ENCODE measurements around the gene CMTM4. TPM values are rescaled to one million over a fixed set of nuclear protein-coding genes. Genes with fewer than 3 reads are reported as not detected.

Gene CMTM4
- total and polyA plus RNA-seq, 3 experiments from 2014 or later, result 0.20 to 4.4 (median 4.1) TPM

- peaks cover 17% of the 10 kb centered on the region for H3K4me1 ChIP-seq (ENCODE audit: insufficient read depth, low read length)
- no peak overlapping the region for H3K4me3 Mint-ChIP-seq
- CTCF ChIA-PET, result interaction anchor here (1.5 kb wide), 1 partner anchor 18 kb away, joined by 5 read pairs; the partner anchor contains the start of gene CMTM3
These were observed 110.9 kb downstream of the CMTM4 start for GRCh38 chr16:66585481-66586239.

GRCh38 chr16:66581246-66581952 is 115.1 kb downstream of the CMTM4 start:
- ChIA-PET CTCF (interaction anchor here (0.8 to 1.2 kb wide), 2 partner anchors 8 to 18 kb away, joined by 3 to 4 read pairs; no protein-coding TSS in a partner anchor), POLR2A (no interaction called here)

More at GRCh38 chr16:66585481-66586239, 110.9 kb downstream of the CMTM4 start:
- H3K27ac ChIP-seq (ENCODE audit: low read depth, low read length), result no peak overlapping the region
- H3K9me3 Mint-ChIP-seq, result no peaks in the 10 kb centered on the region
- H3K4me3 ChIP-seq (ENCODE audit: low read length), result no peak overlapping the region
- H3K27ac Mint-ChIP-seq, result peak overlapping the region in 2 of 8 donors; percentile 52 to 61
- H3K9me3 ChIP-seq (ENCODE audit: low read length), result no peaks in the 10 kb centered on the region
- no peaks in the 10 kb centered on the region for H3K27me3 ChIP-seq (ENCODE audit: insufficient read depth, low read length, poor library complexity, severe bottlenecking)
- POLR2A ChIA-PET, result no interaction called here
- no peaks in the 10 kb centered on the region for H3K36me3 ChIP-seq (ENCODE audit: insufficient read depth, low read length)
- H3K4me1 Mint-ChIP-seq, result peaks cover 15 to 21% (median 15%) of the 10 kb centered on the region in 3 donors
- H3K36me3 Mint-ChIP-seq, result peaks cover 0 to 3% (median 0%) of the 10 kb centered on the region in 3 donors
- DNase-seq, result no peak
- peaks cover 3 to 5% of the 10 kb centered on the region in 2 donors for H3K27me3 Mint-ChIP-seq

GRCh38 chr16:66580605-66581209 is 115.8 kb downstream of the CMTM4 start:
- Mint-ChIP-seq H3K36me3 (no peaks in the 10 kb centered on the region), H3K9me3 (no peaks in the 10 kb centered on the region), H3K4me3 (peak overlapping the region in 4 of 7 donors; percentile 44 to 82 (median 64)), H3K4me1 (peaks cover 14 to 27% (median 15%) of the 10 kb centered on the region in 3 donors), H3K27ac (peak overlapping the region in 1 of 8 donors; percentile 44), H3K27me3 (peaks cover 4 to 13% of the 10 kb centered on the region in 2 donors)
- Histone ChIP-seq H3K4me3 (ENCODE audit: low read length) (no peak overlapping the region), H3K9me3 (ENCODE audit: low read length) (no peaks in the 10 kb centered on the region), H3K27me3 (ENCODE audit: insufficient read depth, low read length, poor library complexity, severe bottlenecking) (no peaks in the 10 kb centered on the region), H3K4me1 (ENCODE audit: insufficient read depth, low read length) (no peaks in the 10 kb centered on the region), H3K36me3 (ENCODE audit: insufficient read depth, low read length) (no peaks in the 10 kb centered on the region), H3K27ac (ENCODE audit: low read depth, low read length) (no peak overlapping the region)
- DNase-seq, result no peak
- ChIA-PET POLR2A (no interaction called here), CTCF (interaction anchor here (0.8 to 1.7 kb wide), 4 partner anchors 8 to 174 kb away, joined by 3 to 4 read pairs (median 4); no protein-coding TSS in a partner anchor)

More at GRCh38 chr16:66581246-66581952, 115.1 kb downstream of the CMTM4 start:
- peak overlapping the region in 1 of 8 donors; percentile 44 for H3K27ac Mint-ChIP-seq
- H3K4me1 Mint-ChIP-seq, result peaks cover 14 to 27% (median 15%) of the 10 kb centered on the region in 3 donors
- no peak for DNase-seq
- no peaks in the 10 kb centered on the region for H3K36me3 Mint-ChIP-seq
- no peaks in the 10 kb centered on the region for H3K36me3 ChIP-seq (ENCODE audit: insufficient read depth, low read length)
- H3K27ac ChIP-seq (ENCODE audit: low read depth, low read length), result no peak overlapping the region
- H3K27me3 Mint-ChIP-seq, result peaks cover 4 to 13% of the 10 kb centered on the region in 2 donors
- no peaks in the 10 kb centered on the region for H3K27me3 ChIP-seq (ENCODE audit: insufficient read depth, low read length, poor library complexity, severe bottlenecking)
- no peaks in the 10 kb centered on the region for H3K9me3 ChIP-seq (ENCODE audit: low read length)
- no peaks in the 10 kb centered on the region for H3K9me3 Mint-ChIP-seq
- no peaks in the 10 kb centered on the region for H3K4me1 ChIP-seq (ENCODE audit: insufficient read depth, low read length)
- H3K4me3 Mint-ChIP-seq, result no peak overlapping the region
- no peak overlapping the region for H3K4me3 ChIP-seq (ENCODE audit: low read length)

DNA sequence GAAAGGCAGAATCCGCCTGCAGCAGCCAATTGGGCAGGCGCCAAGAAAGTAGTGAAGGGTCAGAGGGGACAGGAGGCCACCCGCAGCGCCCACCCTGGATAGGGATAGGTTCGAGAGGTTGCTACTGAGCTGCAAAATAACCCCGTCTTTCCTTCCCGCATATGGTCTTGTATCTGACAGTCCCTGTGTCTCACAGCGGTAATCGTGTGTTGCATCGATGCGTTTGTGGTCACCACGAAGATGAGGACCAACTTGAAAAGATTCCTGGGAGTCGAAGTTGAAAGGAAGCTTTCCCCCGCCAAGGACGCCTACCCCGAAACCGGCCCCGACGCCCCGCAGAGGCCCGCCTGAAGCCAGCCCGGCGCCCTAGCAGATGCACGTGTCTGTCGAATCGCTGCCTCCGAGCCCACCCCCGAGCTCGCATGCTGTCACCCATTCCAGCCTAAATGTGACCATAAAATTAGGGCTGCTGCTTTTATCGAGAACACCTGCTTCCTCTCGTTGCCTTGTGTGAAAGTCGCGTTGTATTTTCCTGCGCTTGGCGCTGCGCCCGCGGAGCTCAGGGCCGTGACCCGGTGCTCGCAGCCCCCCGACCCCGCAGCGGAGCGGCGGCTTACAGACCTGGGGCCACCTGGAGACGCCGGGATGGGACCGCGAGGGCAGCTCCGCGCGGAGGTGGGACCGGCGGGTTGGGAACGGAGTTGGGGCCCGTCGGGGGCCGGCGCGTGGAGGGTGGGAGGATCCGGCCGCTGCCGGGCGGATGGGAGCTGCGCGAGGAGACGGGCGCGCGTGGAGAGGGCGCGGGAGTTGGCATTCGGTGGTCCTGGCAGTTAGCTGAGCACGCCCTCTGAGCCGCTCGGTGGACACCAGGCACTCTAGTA is 117.7 kb downstream of the CMTM4 start, which contains the start of gene CMTM2:
Gene CMTM2, plus strand, starts transcription at position 813 of the 881 bp plus-strand sequence. CDS start 145 bp downstream, outside the sequence.
- Mint-ChIP-seq H3K4me1 (peaks cover 14 to 38% (median 15%) of the 10 kb centered on the region in 3 donors), H3K4me3 (peak within 1 kb of the TSS; percentile 65 to 89 (median 75)), H3K27ac (peak within 1 kb of the TSS in 3 of 8 donors; percentile 14 to 82 (median 58)), H3K9me3 (no peaks in the 10 kb centered on the region), H3K36me3 (no peaks in the 10 kb centered on the region), H3K27me3 (peaks cover 4 to 13% of the 10 kb centered on the region in 2 donors)
- no peaks in the 10 kb centered on the region for H3K27me3 ChIP-seq (ENCODE audit: insufficient read depth, low read length, poor library complexity, severe bottlenecking)
- DNase-seq, result peak in 2 of 5 donors; percentile 11 to 21
- peak within 1 kb of the TSS; percentile 44 for H3K4me3 ChIP-seq (ENCODE audit: low read length)
- no peak within 1 kb of the TSS for H3K27ac ChIP-seq (ENCODE audit: low read depth, low read length)
- no peaks in the 10 kb centered on the region for H3K36me3 ChIP-seq (ENCODE audit: insufficient read depth, low read length)
- H3K9me3 ChIP-seq (ENCODE audit: low read length), result no peaks in the 10 kb centered on the region
- CTCF ChIA-PET, result interaction anchor here (0.6 to 3.5 kb wide), 10 partner anchors 9 to 172 kb away, joined by 3 to 15 read pairs (median 4); no protein-coding TSS in a partner anchor
- POLR2A ChIA-PET, result interaction anchor here (0.6 to 1.0 kb wide), 2 partner anchors 9 to 25 kb away, joined by 3 read pairs; partner anchors contain the start of gene CMTM3
- no peaks in the 10 kb centered on the region for H3K4me1 ChIP-seq (ENCODE audit: insufficient read depth, low read length)

DNA sequence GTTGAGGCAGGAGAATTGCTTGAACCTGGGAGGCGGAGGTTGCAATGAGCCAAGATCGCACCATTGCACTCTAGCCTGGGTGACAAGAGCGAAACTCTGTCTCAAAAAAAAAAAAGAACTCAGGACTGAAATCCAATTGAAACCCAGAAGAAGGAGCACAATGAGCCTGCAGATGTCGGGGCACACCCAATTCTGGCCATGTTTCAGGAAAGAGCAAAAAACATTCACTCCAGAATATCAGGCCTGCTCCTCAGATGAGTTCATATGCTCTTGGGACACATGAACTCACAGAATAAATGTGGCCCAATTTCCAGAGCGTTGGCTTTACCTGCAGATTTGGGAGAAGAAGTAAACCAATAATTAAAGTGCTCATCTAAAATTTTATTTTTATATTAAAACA is 120.2 kb downstream of the CMTM4 start:
- POLR2A ChIA-PET, result no interaction called here

GRCh38 chr16:66575060-66575459 is 121.5 kb downstream of the CMTM4 start:
- Mint-ChIP-seq H3K4me3 (no peak overlapping the region), H3K4me1 (peaks cover 17 to 58% (median 36%) of the 10 kb centered on the region in 3 donors), H3K27me3 (peaks cover 4 to 6% of the 10 kb centered on the region in 2 donors), H3K9me3 (no peaks in the 10 kb centered on the region), H3K36me3 (peaks cover 0 to 7% (median 0%) of the 10 kb centered on the region in 3 donors), H3K27ac (peak overlapping the region in 3 of 8 donors; percentile 19 to 63 (median 37))
- CTCF ChIA-PET, result interaction anchor here (1.0 to 1.9 kb wide), 7 partner anchors 10 to 169 kb away, joined by 3 to 5 read pairs (median 3); partner anchors contain the start of gene CKLF
- POLR2A ChIA-PET, result interaction anchor here (0.5 kb wide), 1 partner anchor 53 kb away, joined by 4 read pairs; no protein-coding TSS in a partner anchor
- no peak for DNase-seq
- Histone ChIP-seq H3K36me3 (ENCODE audit: insufficient read depth, low read length) (no peaks in the 10 kb centered on the region), H3K27me3 (ENCODE audit: insufficient read depth, low read length, poor library complexity, severe bottlenecking) (no peaks in the 10 kb centered on the region), H3K4me1 (ENCODE audit: insufficient read depth, low read length) (no peaks in the 10 kb centered on the region), H3K27ac (ENCODE audit: low read depth, low read length) (no peak overlapping the region), H3K9me3 (ENCODE audit: low read length) (no peaks in the 10 kb centered on the region), H3K4me3 (ENCODE audit: low read length) (no peak overlapping the region)

More for the DNA sequence above, 120.2 kb downstream of the CMTM4 start:
- Mint-ChIP-seq H3K4me1 (peaks cover 17 to 54% (median 25%) of the 10 kb centered on the region in 3 donors), H3K36me3 (no peaks in the 10 kb centered on the region), H3K27me3 (peaks cover 4 to 13% of the 10 kb centered on the region in 2 donors), H3K4me3 (no peak overlapping the region), H3K9me3 (no peaks in the 10 kb centered on the region), H3K27ac (no peak overlapping the region)
- Histone ChIP-seq H3K4me3 (ENCODE audit: low read length) (no peak overlapping the region), H3K27ac (ENCODE audit: low read depth, low read length) (no peak overlapping the region), H3K4me1 (ENCODE audit: insufficient read depth, low read length) (no peaks in the 10 kb centered on the region), H3K36me3 (ENCODE audit: insufficient read depth, low read length) (no peaks in the 10 kb centered on the region), H3K27me3 (ENCODE audit: insufficient read depth, low read length, poor library complexity, severe bottlenecking) (no peaks in the 10 kb centered on the region), H3K9me3 (ENCODE audit: low read length) (no peaks in the 10 kb centered on the region)
- CTCF ChIA-PET, result interaction anchor here (1.0 to 1.7 kb wide), 3 partner anchors 11 to 33 kb away, joined by 3 to 4 read pairs (median 3); partner anchors contain the start of gene CKLF
- DNase-seq, result no peak

Measured in CD8-positive, alpha-beta memory T cell (primary cell).